Calu3 (cell line): Measurements from ENCODE around the gene ALG8. TPM values are rescaled to one million over a fixed set of nuclear protein-coding genes. Genes with fewer than 3 reads are reported as not detected.
A peak's percentile ranks its signal among the peaks of the same experiment; 100 is the strongest.

Experiments
- BruUV-seq: library from RNA; stranded (reverse); fragments of 400-500 nt; replicated peaks from 2 replicates; lab custom pipeline; 2021; lab: Mats Ljungman, UMichigan
- CTCF ChIA-PET: fragments of 300-600 bp; sonication (Branson Sonifier 250); formaldehyde crosslinking; loops from one replicate; lab custom pipeline; 2022; ENCODE audit warnings: antibody characterized with exemption; lab: Charles Lee
- DNase-seq: peaks from one replicate; pipeline ENCODE4 v3.0.0; 2022
- H3K27ac Mint-ChIP-seq: one replicate; pipeline ENCODE4 v1.8.0; 2022; ENCODE audit warnings: mixed read lengths; ENCODE audit not compliant: unreplicated experiment
- H3K27me3 Mint-ChIP-seq: one replicate; pipeline ENCODE4 v1.8.0; 2022; ENCODE audit warnings: mixed read lengths; ENCODE audit not compliant: unreplicated experiment
- H3K36me3 Mint-ChIP-seq: one replicate; pipeline ENCODE4 v1.8.0; 2022; ENCODE audit warnings: mild to moderate bottlenecking, moderate library complexity, mixed read lengths; ENCODE audit not compliant: insufficient read depth, unreplicated experiment
- H3K4me1 Mint-ChIP-seq: one replicate; pipeline ENCODE4 v1.8.0; 2022; ENCODE audit warnings: mild to moderate bottlenecking, low read depth, mixed read lengths; ENCODE audit not compliant: unreplicated experiment
- H3K4me3 Mint-ChIP-seq: one replicate; pipeline ENCODE4 v1.8.0; 2022; ENCODE audit warnings: mild to moderate bottlenecking, low read depth, moderate library complexity, mixed read lengths; ENCODE audit not compliant: unreplicated experiment
- H3K9me3 Mint-ChIP-seq: one replicate; pipeline ENCODE4 v1.8.0; 2022; ENCODE audit warnings: low read depth, mixed read lengths; ENCODE audit not compliant: unreplicated experiment
- CTCF ChIP-seq: fragments of 200-600 bp; IDR thresholded peaks from one replicate; pipeline ENCODE4 v1.8.0; 2022; ENCODE audit warnings: antibody characterized with exemption; ENCODE audit not compliant: unreplicated experiment
- intact Hi-C: fragments of 100-400 bp; cut with micrococcal nuclease; formaldehyde crosslinking; loops from one replicate; pipeline ENCODE4 v1.10.0; 2022; ENCODE audit not compliant: unreplicated experiment
- total RNA-seq: library from RNA; stranded (reverse); gene quantifications from 2 replicates; pipeline ENCODE4 v1.2.3, GENCODE V29; 2022

Gene ALG8
- total RNA-seq, 1 experiment from 2014 or later, result 85.7 TPM

GRCh38 chr11:78138694-78139421 lies 568 bp downstream of the ALG8 start:
- no peak for TF ChIP-seq CTCF
- intact Hi-C loops, result no loop called here
- CTCF ChIA-PET, result interaction anchor here (0.8 kb wide), 1 partner anchor 60 kb away, joined by 4 read pairs; no protein-coding TSS in a partner anchor
- TSS peak; percentile 61 for BruUV-seq
- DNase-seq, result peak; percentile 27
- Mint-ChIP-seq H3K4me3 (peak overlapping the region; percentile 83), H3K36me3 (peaks cover 37% of the 10 kb centered on the region), H3K27me3 (no peaks in the 10 kb centered on the region), H3K4me1 (peaks cover 21% of the 10 kb centered on the region), H3K9me3 (no peaks in the 10 kb centered on the region), H3K27ac (peak overlapping the region; percentile 62)

- BruUV-seq, result no TSS peak
- H3K36me3 Mint-ChIP-seq, result peaks cover 37% of the 10 kb centered on the region
- CTCF ChIA-PET, result no interaction called here
- DNase-seq, result no peak
- peak overlapping the region; percentile 62 for H3K27ac Mint-ChIP-seq
- H3K4me1 Mint-ChIP-seq, result peaks cover 21% of the 10 kb centered on the region
- H3K4me3 Mint-ChIP-seq, result peak overlapping the region; percentile 83
- no peaks in the 10 kb centered on the region for H3K9me3 Mint-ChIP-seq
- intact Hi-C loops, result no loop called here
- no peaks in the 10 kb centered on the region for H3K27me3 Mint-ChIP-seq
- no peak for TF ChIP-seq CTCF
Observed at GRCh38 chr11:78138291-78138690, 1.1 kb downstream of the ALG8 start.

GRCh38 chr11:78132475-78132874 lies 7.0 kb downstream of the ALG8 start:
- Mint-ChIP-seq H3K27ac (peak overlapping the region; percentile 37), H3K4me1 (peaks cover 16% of the 10 kb centered on the region), H3K36me3 (peaks cover 20% of the 10 kb centered on the region), H3K27me3 (no peaks in the 10 kb centered on the region), H3K4me3 (no peak overlapping the region), H3K9me3 (no peaks in the 10 kb centered on the region)
- TF ChIP-seq CTCF, result no peak
- intact Hi-C loops, result no loop called here
- BruUV-seq, result no TSS peak
- no peak for DNase-seq
- CTCF ChIA-PET, result no interaction called here

- DNase-seq, result no peak
- no TSS peak for BruUV-seq
Observed at GRCh38 chr11:78131956-78132355, 7.5 kb downstream of the ALG8 start.

More at GRCh38 chr11:78131956-78132355, 7.5 kb downstream of the ALG8 start:
- Mint-ChIP-seq H3K4me1 (peaks cover 16% of the 10 kb centered on the region), H3K9me3 (no peaks in the 10 kb centered on the region), H3K27ac (peak overlapping the region; percentile 37), H3K4me3 (no peak overlapping the region), H3K36me3 (peaks cover 20% of the 10 kb centered on the region), H3K27me3 (no peaks in the 10 kb centered on the region)
- intact Hi-C loops, result no loop called here
- TF ChIP-seq CTCF, result no peak
- CTCF ChIA-PET, result no interaction called here
